CD4-positive, alpha-beta T cell treated with Interleukin-6 at 100 ng/mL for 8 hours (primary cell): ENCODE data around the gene DCAF4.
"Not testable (repeated sequence)": the region's sequence is repeated elsewhere in the genome, so short reads cannot be mapped to it uniquely, and the experiment has no call there.

Source experiments
- DNase-seq: peaks from one replicate; pipeline ENCODE4 v3.0.0-alpha.2; 2020; ENCODE audit warnings: mixed read lengths, low spot score

DCAF4 gene

GRCh38 chr14:72932893-72933292, 6.6 kb downstream of the DCAF4 start:
- DNase-seq: no peak

GRCh38 chr14:72939630-72940029, 13.4 kb downstream of the DCAF4 start:
- DNase-seq: no peak

GRCh38 chr14:72941286-72941985, 15.2 kb downstream of the DCAF4 start:
- DNase-seq: no peak

DNA sequence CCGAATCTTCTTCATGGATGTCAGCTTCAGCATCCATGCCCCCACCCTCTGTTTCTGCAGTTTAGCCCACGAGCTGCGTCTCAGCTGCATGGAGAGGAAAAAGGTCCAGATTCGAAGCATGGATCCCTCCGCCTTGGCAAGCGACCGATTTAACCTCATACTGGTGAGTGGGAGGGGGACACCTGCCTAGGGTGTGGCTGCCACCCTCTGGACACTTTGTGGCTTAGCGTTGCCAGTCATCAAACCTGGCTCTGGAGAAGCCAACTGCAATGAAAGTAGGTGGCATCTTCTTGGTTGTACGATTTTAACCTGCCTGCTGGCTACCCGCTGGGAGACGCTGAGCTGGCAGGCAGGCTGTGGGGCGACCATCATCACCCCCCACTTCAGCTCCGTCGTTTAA, 16.7 kb downstream of the DCAF4 start:
- DNase-seq: no peak

GRCh38 chr14:72943876-72944430, 17.7 kb downstream of the DCAF4 start:
- DNase-seq: no peak

DNA sequence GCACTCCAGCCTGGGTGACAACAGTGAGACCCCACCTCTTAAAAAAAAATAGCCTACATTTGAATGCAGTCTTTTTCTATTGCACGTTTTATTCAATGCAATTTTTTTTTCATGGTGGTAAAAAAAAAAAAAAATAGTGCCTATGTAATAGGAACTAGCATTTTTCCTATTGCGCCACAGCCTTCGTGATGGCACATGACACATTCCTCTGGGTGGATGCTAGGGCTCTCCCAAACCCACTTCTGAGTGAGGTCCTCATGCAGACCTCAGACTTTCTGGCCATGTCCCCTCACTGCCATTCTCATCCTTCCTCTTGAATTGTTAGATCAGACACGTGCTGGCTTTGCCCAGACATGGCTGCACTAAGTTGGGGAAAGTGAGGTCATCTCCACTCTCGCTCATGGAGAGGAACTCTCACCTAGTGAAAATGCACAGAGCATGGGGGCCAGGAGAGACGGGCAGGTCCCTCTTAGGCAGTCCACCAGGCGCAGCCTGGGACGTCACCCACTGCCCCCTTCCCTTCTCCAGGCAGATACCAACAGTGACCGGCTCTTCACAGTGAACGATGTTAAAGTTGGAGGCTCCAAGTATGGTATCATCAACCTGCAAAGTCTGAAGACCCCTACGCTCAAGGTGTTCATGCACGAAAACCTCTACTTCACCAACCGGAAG, 19.2 kb downstream of the DCAF4 start:
- no peak for DNase-seq

DNA sequence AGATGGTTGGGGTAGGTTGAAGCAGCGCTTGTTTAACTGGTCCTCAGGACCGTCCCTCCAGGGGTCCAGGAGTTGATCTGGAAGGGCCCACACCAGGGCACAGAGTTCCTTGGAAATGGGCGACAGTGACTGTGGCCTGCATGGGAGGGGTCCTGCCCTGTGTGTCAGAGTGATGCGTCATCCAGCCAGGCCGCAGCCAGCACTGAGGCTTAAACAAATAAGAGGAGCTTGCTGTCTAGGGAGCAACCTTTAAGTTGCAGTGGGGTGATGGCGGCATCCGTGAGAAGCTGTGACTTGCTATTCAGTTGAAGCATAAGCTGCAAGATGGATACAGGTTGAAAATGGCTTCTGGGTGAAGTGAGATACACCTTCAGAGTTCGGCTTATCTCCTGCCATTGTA, 20.2 kb downstream of the DCAF4 start:
- DNase-seq: no peak

DNA sequence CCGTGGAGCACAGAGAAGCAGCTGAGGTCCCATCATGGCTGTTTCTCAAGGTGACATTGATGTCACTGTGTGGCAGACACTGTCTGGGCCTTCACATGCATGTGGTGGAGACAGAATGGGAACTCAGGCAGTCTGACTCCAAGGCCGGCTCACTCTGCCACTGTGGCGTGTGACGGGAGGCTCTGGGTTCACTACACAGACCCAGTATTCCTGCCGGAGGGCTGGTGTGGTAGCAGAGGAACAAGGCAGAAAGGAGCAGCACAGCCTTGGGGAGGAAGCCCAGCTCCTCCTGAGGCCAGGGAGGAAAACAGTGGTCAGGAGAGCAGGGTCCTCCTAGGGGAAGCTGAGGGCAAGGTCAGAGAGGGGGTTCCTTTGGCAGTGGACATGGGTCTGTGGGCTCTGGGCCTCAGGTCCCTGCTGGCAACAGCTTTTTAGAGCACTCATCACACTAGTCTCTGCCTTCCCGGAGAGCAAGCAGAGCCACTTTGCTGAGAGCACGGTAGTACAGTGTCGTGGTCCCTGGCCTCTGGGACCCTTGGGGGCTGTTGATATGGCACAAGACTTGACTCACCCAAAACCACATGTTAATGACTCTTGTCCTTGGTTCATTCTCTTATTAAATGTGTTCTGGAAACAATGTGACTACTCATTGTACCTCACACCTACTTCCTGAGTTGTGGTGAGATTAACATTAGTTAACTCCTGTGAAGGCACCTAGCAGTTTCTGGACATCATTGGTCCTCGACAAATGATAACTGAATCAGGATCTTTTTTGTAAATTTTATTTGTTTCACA, 21.3 kb downstream of the DCAF4 start:
- DNase-seq: no peak

GRCh38 chr14:72948481-72949138, 22.3 kb downstream of the DCAF4 start:
- DNase-seq: peak; percentile 40

GRCh38 chr14:72952171-72952570, 25.9 kb downstream of the DCAF4 start:
- no peak for DNase-seq

- not testable (repeated sequence) for DNase-seq
Observed at GRCh38 chr14:72956741-72957140, 30.5 kb downstream of the DCAF4 start.

- DNase-seq: no peak
Observed at GRCh38 chr14:72957213-72957612, 30.9 kb downstream of the DCAF4 start.

- no peak for DNase-seq
Observed at GRCh38 chr14:72958548-72958947, 32.3 kb downstream of the DCAF4 start.

GRCh38 chr14:72961016-72961415, 34.8 kb downstream of the DCAF4 start:
- DNase-seq: not testable (repeated sequence)

DNA sequence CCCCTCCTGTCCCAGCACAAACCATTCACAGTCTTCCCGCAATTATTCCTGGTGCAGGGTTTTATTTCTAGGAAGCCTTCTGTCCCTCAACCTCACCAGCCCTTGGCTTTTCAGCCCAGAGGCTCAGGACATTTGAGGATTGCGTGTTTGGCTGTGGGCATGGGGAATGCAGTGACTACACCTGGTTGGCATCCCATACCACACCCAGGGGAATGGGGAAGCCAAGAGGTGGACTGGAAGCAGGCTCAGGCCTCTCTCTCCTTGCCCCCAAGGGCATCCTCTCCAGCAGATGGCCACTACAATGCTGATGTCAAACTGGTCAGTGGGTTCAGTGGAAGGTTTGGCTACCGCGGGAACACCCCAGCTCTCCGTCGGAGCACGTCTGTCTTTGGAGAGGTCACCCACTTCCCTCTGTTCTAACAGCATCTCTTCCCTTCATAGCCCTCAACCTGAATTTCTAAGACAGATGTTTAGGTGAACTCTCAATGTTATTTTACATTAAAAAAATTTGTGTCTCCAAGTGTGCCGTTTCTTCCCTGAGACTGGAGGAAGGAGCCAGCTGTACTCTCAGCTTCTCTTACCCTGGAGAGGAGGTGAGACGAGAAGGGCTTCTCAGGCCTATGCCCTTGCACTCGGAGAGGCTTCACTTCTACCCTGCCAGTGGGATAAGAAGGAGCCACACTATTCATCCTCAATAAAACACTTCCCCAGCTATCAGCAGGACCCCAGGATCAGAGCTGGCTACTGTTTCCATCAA, 35.5 kb downstream of the DCAF4 start:
- no peak for DNase-seq

DNA sequence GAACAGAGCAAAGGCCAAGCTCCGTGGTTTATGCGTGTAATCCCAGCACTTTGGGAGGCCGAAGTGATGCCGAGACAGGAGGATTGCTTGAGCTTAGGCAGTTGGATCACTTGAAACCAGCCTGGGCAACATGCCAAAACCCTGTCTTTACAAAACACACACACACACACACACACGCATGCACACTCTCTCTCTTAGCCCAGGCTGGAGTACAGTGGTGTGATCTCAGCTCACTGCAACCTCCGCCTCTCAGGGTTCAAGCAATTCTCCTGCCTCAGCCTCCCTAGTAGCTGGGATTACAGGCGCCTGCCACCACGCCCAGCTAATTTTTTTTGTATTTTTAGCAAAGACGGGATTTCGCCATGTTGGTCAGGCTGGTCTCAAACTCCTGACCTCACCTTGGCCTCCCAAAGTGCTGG, 36.1 kb downstream of the DCAF4 start:
- not testable (repeated sequence) for DNase-seq

- no peak for DNase-seq
Observed at GRCh38 chr14:72962829-72963312, 36.6 kb downstream of the DCAF4 start.

- no peak for DNase-seq
Observed at GRCh38 chr14:72965249-72965648, 39.0 kb downstream of the DCAF4 start.

GRCh38 chr14:72966038-72966437, 39.8 kb downstream of the DCAF4 start:
- no peak for DNase-seq

DNA sequence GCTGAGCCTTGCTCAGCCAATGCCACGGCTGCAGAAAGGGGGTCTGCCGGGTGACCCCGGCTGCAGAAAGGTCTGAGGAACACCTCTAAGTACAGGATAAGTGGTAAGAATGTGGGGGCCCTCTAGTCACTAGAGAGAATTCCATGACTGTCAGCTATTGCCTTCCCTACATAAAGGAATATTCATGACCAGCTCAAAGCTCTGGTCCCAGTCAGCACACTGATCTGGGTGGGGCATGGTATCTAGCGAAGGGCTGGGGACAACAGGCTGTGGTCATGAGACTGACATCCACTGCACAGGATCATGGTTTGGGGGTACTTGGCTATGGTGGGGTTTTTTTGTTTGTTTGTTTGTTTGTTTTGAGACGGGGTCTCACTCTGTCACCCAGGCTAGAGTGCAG, 42.1 kb downstream of the DCAF4 start:
- DNase-seq: no peak

DNA sequence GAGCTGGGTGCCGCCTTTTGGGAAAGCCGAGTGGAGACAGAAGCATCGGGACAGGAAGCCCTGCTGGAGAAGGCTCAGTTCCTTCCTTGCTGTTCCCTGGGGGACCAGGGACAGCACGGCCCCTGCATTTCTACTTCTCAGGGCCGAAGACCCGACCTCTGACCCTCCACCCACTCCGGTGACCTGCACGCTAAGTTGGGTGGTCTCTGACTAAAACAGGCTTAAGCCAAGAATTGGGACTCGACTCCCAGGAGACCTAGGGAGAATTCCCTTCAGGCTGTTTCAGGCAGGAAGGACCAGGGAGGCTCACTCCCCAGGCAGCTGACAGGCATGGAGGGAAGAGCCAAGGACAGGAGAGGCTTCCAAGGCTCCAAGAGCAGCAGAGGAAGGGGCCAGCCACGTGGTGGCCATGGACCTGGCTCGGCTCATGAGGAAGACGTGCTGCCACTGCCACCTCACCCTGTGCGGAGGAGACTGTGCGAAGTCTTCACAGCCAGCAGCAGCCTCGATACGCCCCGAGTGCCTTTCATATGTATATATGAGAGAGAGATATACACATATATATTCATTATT, 43.9 kb downstream of the DCAF4 start:
- DNase-seq: no peak
